Fibroblast of skin of right biceps (primary cell): ENCODE data around the gene CEP112.
"Not testable (repeated sequence)": the region's sequence is repeated elsewhere in the genome, so short reads cannot be mapped to it uniquely, and the experiment has no call there.

ENCODE experiments used
- DNase-seq: peaks from one replicate; pipeline ENCODE4 v3.0.0-alpha.2; 2013

The CEP112 gene

GRCh38 chr17:65868881-65869280 lies 323.1 kb downstream of the CEP112 start:
- DNase-seq, result no peak

- DNase-seq, result no peak
Observed at GRCh38 chr17:65867014-65867413, 324.9 kb downstream of the CEP112 start.

GRCh38 chr17:65865715-65866425 lies 326.1 kb downstream of the CEP112 start:
- DNase-seq, result no peak

- DNase-seq, result no peak
Observed at GRCh38 chr17:65864394-65864793, 327.5 kb downstream of the CEP112 start.

GRCh38 chr17:65857718-65858117 lies 334.2 kb downstream of the CEP112 start:
- DNase-seq, result peak; percentile 34

GRCh38 chr17:65856865-65857264 lies 335.1 kb downstream of the CEP112 start:
- DNase-seq, result peak; percentile 43

- no peak for DNase-seq
Observed at GRCh38 chr17:65855675-65856074, 336.3 kb downstream of the CEP112 start.

- peak; percentile 41 for DNase-seq
Observed at GRCh38 chr17:65855245-65855644, 336.7 kb downstream of the CEP112 start.

GRCh38 chr17:65853816-65854215 lies 338.1 kb downstream of the CEP112 start:
- no peak for DNase-seq

- no peak for DNase-seq
Observed at GRCh38 chr17:65852911-65853310, 339.0 kb downstream of the CEP112 start.

GRCh38 chr17:65851965-65852736 lies 339.8 kb downstream of the CEP112 start:
- DNase-seq, result no peak

- DNase-seq, result peak; percentile 64
Observed at GRCh38 chr17:65850486-65850885, 341.4 kb downstream of the CEP112 start.

GRCh38 chr17:65848751-65849150 lies 343.2 kb downstream of the CEP112 start:
- DNase-seq, result peak; percentile 15

- DNase-seq, result no peak
Observed at GRCh38 chr17:65841089-65841488, 350.8 kb downstream of the CEP112 start.

GRCh38 chr17:65837232-65837631 lies 354.7 kb downstream of the CEP112 start:
- DNase-seq, result not testable (repeated sequence)

- DNase-seq, result no peak
Observed at GRCh38 chr17:65833214-65833613, 358.7 kb downstream of the CEP112 start.

- DNase-seq, result no peak
Observed at GRCh38 chr17:65830356-65830755, 361.6 kb downstream of the CEP112 start.

GRCh38 chr17:65826577-65826976 lies 365.4 kb downstream of the CEP112 start:
- not testable (repeated sequence) for DNase-seq

- peak; percentile 2 for DNase-seq
Observed at GRCh38 chr17:65824901-65825300, 367.0 kb downstream of the CEP112 start.

- no peak for DNase-seq
Observed at GRCh38 chr17:65823713-65824112, 368.2 kb downstream of the CEP112 start.

GRCh38 chr17:65820811-65821210 lies 371.1 kb downstream of the CEP112 start:
- no peak for DNase-seq

GRCh38 chr17:65820306-65820705 lies 371.6 kb downstream of the CEP112 start:
- DNase-seq, result no peak

- DNase-seq, result no peak
Observed at GRCh38 chr17:65819810-65820209, 372.1 kb downstream of the CEP112 start.

GRCh38 chr17:65817951-65818350 lies 374.0 kb downstream of the CEP112 start:
- no peak for DNase-seq
